Mucosa of gallbladder (tissue), 1 donor: ENCODE results near the gene PBX1. TPM values are rescaled to one million over a fixed set of nuclear protein-coding genes. Genes with fewer than 3 reads are reported as not detected.
A peak's percentile ranks its signal among the peaks of the same experiment; 100 is the strongest.
"Not testable (repeated sequence)": the region's sequence is repeated elsewhere in the genome, so short reads cannot be mapped to it uniquely, and the experiment has no call there.

Source experiments
- DNase-seq: peaks from one replicate; pipeline ENCODE4 v3.0.0-alpha.2; 2020; ENCODE audit warnings: low spot score
- total RNA-seq: library from RNA; stranded (reverse); gene quantifications from one replicate; pipeline ENCODE4 v1.2.1, GENCODE V29; 2021
- donor health status: DM: no; HTN: no; CAD: no.

The PBX1 gene
- total RNA-seq, 1 donor from 2014 or later = 175 TPM

DNA sequence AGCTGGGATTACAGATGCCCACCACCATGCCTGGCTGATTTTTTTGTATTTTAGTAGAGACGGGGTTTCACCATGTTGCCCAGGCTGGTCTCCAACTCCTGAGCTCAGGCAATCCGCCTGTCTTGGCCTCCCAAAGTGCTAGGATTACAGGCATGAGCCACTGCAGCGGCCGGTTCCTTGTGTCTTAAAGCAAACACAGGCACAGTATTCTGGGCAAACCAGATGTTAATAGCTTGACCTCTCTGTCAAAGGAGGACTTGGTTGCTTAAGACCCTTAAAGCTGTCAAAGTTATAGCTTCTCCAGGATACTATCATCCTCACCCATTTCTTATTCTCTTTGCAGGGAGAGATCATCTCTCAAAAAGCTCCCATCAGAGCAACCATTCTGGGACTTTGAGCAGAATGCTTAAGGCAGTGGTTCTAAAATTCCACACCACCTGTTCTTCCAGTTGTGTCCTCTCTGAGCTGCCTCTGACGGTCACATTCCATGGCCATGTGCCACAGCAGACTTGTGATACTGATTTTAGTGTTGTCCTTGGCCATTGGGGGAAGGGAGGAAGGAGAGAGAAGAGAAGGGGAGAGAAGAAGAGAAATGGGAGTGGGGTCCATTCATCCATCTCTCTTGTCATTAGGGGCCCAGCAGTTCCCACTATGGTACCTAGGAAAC is 81.8 kb downstream of the PBX1 start:
- no peak for DNase-seq

DNA sequence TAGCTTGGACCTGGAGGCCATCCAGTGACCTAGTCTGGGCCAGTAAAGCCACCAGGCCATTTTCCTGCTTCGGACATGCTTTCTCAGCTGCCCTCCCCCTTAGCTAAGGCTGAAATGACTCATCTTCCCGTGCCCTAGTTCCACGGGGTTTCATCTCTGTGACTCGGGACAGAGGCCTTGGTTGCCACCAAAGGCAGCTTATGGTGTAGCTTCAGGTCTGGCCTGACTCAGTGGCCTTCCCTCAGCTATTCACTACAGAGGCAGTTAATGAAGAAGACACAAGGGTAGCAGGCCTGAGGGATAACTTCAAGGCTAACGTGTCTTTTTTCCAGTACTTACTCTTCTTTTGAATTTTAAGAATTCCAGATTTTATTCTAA is 82.4 kb downstream of the PBX1 start:
- DNase-seq = no peak

DNA sequence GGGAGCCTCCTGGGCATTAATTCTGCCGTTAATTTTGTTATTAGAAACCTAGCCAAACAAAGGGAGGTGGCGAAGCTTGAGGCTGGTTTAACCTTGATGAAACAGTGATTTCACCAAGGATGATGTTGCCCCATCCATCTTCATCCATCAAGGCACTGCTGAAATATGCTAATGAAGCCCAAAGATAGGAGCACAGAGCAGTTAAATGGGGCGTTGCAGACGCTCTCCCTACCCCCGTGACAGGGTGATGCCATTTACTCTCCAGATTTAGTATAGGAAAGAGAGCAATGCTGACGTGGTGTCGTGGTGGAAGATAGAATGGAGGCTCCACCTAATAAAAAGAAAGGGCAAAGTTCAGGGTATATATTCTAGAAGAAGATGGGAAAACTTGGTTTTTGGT is 84.0 kb downstream of the PBX1 start:
- DNase-seq = no peak

DNA sequence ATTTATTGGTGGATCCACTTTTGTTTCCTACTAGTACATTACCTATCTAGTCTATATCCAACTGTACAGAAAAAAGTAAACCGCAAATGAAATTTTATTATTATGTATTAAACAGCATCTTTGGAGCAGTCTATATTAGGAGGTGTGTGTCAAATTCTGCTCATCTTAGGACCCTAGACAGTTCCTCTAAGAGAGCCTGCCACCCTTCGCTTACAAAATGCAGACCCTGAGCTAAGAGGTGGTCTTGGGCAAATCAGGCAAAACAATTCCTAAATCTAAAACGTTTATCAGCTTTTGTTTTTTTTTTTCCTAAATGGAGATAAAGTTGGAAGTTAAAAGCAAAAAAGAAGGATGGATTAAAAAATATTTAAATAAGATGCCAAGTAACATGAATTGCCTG is 85.3 kb downstream of the PBX1 start:
- no peak for DNase-seq

DNA sequence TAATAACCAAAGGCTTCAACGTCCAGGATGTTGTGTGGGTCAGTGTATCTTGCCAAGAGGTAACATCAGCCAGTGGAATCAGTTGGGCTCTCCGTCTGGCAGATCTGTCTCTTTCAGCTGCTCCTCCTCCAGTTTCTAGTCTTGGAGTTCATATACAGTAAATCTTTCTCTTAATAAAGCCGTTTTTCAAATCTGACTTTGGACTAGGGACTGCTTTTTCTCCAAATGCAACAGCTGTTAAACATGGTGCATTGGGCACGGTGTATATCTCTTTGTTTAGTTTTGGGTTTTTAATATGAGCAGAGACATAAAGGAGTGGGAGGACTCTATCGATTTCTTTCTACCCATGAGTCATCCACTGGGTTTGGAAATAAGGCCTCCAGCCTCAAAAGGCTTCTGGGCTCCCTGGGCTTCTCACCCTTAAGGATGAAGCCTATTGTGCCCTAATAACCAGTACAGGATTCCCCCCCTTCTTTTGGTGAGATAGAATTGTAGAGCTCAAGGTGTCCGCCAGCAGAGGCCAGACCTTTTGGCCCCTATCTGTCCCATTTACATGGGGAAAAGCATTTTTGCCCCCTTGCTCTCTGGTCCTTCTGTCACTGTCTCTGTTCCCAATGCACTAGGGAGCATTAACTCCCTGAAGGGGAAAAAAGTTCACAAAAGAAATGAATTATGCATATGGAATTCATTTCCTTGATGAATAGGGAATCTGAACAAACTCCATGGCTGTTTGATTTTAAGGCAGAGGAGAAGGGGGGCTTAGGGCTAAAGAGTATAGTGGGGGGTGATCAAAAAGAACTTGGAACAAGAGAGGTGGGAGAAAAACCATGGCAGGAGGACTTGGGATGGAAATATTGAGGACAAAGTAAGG is 86.0 kb downstream of the PBX1 start:
- DNase-seq = no peak

DNA sequence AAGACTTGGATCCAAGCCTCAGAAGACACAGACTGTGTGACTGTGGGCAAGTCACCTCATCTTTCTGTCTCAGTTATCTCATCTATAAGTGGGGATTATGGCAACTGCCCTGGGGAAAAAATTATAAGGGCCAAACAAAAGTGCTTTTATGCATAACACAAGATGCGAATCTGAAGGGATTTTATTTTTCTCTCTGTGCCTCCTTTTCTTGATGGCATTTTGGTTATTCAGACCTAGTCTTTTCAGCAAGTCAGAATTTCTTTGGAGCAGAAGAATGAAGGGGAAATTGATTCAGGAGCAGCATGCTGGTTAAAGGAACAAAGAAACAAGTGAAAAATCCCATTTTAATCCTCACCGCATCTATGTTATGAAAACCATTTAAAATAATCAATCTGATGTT is 86.9 kb downstream of the PBX1 start:
- no peak for DNase-seq

DNA sequence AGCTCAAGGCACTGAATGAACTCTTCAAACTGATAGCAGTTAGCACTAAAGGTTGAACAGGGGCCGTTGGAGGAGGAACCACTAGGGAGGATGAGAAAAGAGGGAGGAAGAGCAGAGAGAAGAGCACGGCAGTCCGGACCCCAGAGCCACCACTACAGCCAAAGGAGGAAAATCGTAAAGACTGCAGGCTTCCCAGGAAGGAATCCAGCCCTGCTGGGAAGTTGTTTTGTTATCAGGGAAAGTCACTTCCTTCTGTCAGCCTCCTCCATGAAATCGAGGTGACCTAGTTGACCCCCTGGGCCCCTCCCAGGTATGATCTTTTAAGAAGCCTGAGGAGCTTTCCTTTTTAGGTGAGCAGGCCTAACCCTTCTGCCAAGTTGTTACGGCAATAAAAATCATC is 88.2 kb downstream of the PBX1 start:
- DNase-seq = no peak

DNA sequence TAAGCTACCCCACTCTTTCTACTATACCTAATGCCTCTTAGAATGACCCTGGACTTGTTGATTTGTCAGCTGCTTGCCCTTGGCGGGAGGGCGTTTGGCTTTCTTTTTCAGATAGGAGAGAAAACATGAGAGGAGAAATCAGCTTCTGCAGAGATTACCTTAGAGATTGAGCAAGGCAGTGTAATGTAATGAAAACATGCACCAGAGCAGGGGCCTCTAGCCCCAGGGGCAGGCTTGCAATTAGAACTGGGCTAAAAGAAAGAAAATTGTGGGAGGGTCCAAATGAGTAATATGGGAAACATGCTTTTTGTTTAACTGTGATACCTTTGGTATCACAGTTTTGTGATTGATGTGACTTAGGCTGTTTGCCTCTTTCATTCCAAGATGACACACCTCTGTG is 89.7 kb downstream of the PBX1 start:
- DNase-seq = no peak

DNA sequence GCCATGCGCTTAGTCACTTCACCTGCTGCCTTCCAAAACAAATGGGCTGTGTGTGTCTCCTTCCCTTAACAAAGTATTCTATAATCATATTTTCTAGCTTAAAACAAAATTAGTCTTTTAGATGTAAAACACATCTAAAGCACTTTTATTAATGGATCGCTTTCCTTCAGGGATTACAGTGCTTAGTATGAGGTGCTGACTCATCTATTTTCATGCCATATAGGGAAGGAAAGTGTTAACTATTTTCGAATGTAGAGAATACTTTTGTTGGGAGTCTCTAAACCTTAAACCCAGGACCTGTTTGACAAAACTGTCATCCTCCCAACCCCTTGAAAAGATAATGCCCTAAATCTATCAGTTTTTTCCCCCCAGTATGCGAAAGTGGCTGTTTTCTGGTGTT is 90.2 kb downstream of the PBX1 start:
- no peak for DNase-seq

DNA sequence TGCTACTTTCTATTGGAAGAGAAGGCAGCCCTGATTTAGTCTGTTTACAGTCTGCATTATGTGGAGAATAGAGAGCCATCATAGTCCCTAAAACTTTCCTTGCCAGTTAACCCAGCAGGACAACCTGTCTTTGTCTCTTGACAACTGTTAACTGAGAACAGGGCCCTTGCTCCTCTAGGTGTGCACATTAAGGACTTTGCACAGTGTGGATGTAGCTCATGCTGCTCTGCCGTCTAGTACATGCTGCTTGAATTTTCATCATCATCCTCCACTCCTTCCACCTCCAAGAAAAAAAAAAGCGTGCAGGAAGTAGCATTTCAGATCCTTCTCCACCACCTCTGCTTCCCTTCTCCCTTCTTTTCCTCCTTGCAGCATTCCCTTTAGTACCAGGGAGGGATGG is 91.5 kb downstream of the PBX1 start:
- no peak for DNase-seq

DNA sequence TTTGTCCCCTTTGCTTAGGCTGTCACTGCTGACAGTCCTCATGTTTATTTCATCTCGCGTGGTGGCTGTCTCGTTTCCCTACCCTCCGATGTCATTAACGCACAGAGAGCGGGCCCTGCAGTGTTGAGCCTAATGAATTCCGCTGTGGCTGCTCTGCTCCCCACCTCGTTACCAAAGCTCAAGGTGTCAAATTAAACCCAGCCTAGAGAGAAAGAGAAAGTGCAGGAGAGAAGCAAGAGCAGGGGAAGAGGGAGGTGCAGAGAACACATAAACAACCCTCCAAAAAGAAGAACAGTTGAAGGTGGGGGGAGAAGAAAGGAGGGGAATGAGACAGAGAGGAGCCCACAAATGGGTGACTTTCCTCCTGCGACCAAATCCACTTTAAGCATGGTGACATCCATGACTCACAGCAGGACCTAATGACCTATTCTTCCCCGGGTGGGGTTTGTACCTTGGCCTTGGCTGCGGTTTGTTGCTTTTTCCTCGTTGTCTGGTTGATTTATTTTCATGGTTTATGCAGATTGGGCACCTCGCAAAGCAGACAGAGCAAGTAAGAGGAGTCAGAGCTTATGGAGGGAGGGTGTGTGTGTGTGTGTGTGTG is 92.5 kb downstream of the PBX1 start:
- DNase-seq = peak; percentile 68

DNA sequence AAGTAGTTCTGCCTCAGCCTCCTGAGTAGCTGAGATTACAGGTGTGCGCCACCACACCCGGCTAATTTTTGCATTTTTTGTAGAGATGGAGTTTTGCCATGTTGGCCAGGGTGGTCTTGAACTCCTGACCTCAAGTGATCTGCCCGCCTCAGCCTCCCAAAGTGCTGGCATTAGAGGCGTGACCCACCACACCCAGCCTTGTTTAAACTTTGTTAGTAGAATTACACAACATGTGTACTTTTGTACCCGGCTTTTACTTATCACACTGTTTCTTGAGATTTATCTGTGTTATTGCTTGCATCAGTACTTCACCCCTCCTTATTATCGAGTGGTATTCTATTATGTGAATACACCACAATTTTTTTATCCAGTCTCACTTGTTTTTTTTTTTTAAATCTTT is 94.0 kb downstream of the PBX1 start:
- not testable (repeated sequence) for DNase-seq

DNA sequence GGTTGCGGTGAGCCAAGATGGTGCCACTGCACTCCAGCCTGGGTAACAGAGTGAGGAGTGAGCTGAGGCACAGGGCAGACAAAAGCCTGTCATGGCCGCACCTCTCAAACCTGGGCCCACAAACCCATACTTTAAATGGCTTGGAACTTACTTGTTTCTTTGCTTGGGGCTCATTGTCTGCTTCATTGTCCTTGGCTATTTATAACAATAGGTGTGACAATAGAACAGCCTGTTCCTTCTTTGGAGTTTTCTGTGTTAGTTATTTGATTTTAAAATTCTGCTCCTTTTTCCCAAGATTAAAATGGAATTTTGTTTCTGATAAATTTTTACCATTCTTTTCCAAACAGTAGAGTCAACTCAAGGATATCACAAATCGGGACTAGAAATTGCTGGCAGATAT is 94.7 kb downstream of the PBX1 start:
- DNase-seq = no peak

DNA sequence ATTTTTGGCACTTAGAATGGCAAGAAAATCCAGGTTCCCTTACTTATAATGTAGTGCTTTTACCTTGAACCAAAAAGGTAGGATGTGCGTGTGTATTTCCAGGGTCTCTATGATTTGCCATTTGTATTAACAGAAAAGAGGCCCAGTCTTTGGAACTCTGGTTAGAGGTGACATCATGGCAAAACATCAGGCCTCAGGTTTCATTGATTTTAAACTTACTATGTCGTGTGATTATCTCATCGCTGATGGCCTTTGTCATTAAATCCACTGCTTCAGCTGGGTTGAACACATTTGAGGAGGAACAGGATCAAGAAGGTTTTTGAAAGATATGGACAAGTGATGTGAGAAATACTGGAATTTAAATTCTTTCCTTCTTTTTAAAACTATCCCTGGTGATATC is 95.2 kb downstream of the PBX1 start:
- DNase-seq = no peak

DNA sequence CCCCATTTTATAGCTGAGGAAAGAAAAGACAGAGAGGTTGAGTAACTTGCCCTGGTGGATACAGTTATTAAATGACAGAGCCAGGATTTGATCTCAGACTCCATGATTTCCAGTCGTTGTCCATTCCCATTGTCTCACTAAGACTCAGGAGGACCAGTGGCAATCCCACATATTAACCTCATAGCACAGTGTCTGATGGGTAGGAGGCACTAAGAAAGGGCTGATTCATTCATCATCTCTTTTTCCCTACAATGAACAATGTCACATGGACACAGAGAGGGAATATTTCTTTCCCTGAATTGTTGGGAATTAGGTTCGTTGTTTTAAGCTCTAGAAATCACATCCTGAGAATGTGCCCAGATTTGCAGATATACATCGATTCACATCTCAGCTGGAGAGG is 99.9 kb downstream of the PBX1 start:
- no peak for DNase-seq

DNA sequence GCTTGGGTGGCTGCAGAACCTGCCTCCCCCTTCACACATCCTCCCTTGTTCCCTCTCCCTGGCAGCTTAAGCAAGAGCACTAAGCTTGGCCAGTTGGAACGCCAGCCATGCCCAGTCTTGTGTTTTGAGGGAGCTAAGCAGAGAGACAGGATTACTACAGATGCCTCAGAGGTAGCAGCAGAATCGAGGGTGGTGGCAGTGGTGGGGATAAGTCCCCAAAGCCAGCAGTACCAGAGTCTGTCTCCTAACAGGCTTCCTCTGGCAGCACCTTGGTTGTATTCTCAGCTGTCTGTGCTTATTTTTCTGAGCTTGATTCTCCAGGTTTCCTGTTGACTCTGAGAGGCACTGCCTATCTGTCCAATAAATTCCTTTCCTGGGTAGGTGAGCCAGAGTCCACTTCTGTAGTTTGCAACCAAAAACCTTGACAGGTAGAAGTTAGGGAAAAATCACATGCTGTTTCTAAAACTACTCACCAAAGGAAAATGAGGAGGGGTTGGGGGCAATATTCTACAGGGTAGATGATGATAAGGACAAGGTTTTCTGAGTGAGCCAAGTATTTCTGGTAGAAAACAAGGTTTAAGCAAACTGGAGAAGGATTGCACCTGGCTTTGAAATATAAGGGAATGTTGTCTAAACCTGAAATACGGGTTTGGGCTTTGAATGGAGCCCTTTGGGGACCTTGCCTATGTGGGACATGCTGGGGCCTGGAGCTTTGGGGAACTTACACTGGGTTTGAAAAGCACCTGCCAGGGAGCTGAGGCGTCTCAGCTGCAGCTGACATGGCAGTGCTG is 100.8 kb downstream of the PBX1 start:
- no peak for DNase-seq

DNA sequence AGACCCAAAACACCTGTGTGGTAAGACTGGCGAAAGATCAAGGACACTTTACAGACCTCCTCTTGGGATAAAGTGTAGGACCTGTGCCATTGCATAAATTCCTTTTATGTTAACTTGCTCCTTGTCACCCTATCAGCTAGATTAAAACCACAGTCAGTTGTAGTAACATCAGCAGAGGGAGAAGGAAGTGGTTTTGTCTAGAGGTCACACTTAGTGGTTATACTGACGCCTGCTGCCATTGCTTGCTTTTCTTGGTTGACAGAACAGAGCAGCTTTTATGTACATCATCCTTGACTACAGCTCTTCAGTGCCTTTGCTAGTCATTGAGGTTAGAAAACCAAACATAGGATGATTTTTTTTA is 101.4 kb downstream of the PBX1 start:
- no peak for DNase-seq

DNA sequence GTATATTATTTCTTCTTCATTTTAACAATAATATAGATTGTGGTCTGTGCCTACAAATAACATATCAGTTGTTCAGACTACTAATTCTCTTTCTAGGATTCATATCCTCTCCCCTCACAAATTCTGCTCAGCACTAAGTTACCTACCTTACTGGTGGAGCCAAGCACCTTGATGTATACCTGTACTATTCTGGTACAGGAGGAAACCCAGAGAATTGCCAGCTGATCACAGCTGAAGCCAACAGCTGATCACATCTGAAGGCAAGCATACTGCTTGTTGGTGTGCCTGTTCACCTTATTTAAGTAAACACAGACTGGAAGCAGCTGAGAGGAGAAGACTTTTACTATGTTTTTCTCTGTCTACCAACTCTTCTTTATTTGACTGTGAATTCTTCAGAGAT is 101.8 kb downstream of the PBX1 start:
- DNase-seq = no peak

DNA sequence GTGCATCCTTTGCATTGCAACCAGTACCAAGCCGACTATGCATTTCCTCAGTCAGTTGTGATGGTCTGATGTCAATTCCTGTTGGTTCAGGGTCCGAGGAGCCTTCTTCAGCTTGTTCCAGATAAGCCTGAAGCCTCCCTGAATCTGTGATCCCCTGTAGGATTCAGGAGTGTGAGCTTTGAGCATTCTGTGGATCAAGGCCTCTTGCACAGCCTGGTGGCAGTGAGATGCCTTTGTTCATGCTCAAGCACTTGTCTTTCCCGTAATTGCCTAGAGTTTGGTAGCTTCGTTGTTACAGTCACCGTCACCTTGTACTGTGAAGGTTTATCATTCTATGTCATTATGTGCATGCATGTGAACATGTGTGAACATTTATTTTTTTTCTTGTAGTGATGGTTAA is 103.5 kb downstream of the PBX1 start:
- no peak for DNase-seq

DNA sequence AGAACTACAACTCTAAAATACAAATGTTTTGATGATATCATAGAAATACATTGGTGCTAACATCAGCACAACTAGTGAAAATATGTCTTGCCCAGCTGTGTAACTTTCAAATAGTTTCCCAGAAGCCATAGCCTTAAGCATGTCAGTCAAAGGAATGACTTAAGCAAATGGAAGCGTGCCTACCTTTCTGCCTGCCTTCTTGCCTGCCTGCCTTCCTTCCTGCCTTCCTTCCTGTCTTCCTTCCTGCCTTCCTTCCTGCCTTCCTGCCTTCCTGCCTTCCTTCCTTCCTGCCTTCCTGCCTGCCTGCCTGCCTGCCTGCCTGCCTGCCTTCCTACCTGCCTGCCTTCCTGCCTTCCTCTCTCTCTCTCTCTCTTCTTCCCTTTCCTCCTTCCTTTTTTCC is 104.0 kb downstream of the PBX1 start:
- DNase-seq = no peak

DNA sequence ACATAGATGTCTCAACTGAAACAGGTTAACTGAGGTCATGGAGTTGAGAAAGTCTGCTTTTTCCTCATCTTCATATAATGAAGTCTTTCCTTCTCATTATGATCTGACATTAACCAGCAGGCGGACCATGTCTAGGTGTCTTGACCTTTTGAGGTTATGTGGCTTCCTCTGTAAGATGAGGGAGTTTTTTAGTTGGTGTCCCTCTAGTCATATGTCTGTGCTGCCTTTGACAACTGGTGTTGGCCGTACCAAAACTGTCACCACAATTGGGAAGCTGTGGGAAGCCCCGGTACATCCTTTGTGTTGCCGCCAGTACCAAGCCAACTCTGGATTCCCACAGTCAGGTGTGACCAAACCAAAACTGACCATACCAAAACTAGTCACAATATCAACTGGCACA is 105.1 kb downstream of the PBX1 start:
- no peak for DNase-seq

DNA sequence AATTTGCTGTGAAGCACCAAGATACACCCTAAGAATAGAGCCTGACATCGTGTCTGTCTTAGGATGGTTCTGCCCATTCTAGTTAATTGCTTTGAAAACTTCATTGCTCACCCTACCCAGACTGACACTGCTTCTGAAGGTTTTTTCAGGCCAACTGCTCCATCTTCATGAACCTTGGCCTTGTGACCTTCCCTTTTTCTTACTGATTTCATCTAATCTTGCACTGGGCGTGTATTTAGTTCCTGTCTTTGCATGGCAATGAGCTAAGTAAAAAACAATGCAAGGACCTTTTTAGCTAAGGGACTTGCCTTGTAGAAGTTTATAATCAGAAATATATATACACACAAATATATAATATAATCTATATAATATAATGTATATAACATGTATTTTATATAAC is 108.0 kb downstream of the PBX1 start:
- no peak for DNase-seq
